HepG2 (cell line): ENCODE measurements around the gene ABCD1. TPM values are rescaled to one million over a fixed set of nuclear protein-coding genes. Genes with fewer than 3 reads are reported as not detected.
A peak's percentile ranks its signal among the peaks of the same experiment; 100 is the strongest.

Source experiments
- ARNT ChIP-seq: fragments of 450-650 bp; IDR thresholded peaks from 2 replicates; pipeline ENCODE4 v1.6.1; 2017
- DNMT1 ChIP-seq: sonication (generic); formaldehyde crosslinking; IDR thresholded peaks from 2 replicates; pipeline ENCODE4 v1.5.1; 2020; ENCODE audit warnings: mild to moderate bottlenecking, missing genetic modification reagents
- ELF1 ChIP-seq: sonication (generic); formaldehyde crosslinking; IDR thresholded peaks from 2 replicates; pipeline ENCODE4 v1.4.0; 2020; ENCODE audit warnings: missing genetic modification reagents
- KDM1A ChIP-seq: IDR thresholded peaks from 2 replicates; pipeline ENCODE4 v1.6.1; 2016; ENCODE audit warnings: missing compliant biosample characterization
- MTA3 ChIP-seq: sonication (generic); formaldehyde crosslinking; IDR thresholded peaks from 2 replicates; pipeline ENCODE4 v1.4.0; 2020; ENCODE audit warnings: missing genetic modification reagents
- NFIB ChIP-seq: sonication (generic); formaldehyde crosslinking; IDR thresholded peaks from 2 replicates; pipeline ENCODE4 v1.9.0; 2021; ENCODE audit warnings: missing genetic modification reagents, mild to moderate bottlenecking, borderline replicate concordance
- RBFOX2 ChIP-seq: fragments of 200-400 bp; formaldehyde crosslinking; IDR thresholded peaks from 2 replicates; pipeline ENCODE4 v1.6.1; 2017; ENCODE audit warnings: low read depth, mild to moderate bottlenecking, low read length
- SAP130 ChIP-seq: IDR thresholded peaks from 2 replicates; pipeline ENCODE4 v1.6.1; 2016; ENCODE audit warnings: low read depth
- SIN3B ChIP-seq: fragments of 150-350 bp; IDR thresholded peaks from 2 replicates; pipeline ENCODE4 v1.6.1; 2014; ENCODE audit warnings: low read length
- SMAD3 ChIP-seq: sonication (generic); formaldehyde crosslinking; IDR thresholded peaks from 2 replicates; pipeline ENCODE4 v1.4.0; 2020; ENCODE audit warnings: missing genetic modification reagents
- TBP ChIP-seq: sonication (generic); formaldehyde crosslinking; IDR thresholded peaks from 2 replicates; pipeline ENCODE4 v1.5.0; 2020; ENCODE audit warnings: missing genetic modification reagents
- YEATS2 ChIP-seq: sonication (generic); formaldehyde crosslinking; IDR thresholded peaks from 2 replicates; pipeline ENCODE4 v1.4.0; 2020; ENCODE audit warnings: missing genetic modification reagents, borderline replicate concordance
- ZNF264 ChIP-seq: sonication (generic); formaldehyde crosslinking; IDR thresholded peaks from 2 replicates; pipeline ENCODE4 v1.4.0; 2020; ENCODE audit warnings: missing genetic modification reagents
- ZNF44 ChIP-seq: sonication (generic); formaldehyde crosslinking; IDR thresholded peaks from 2 replicates; pipeline ENCODE4 v1.5.1; 2020; ENCODE audit warnings: mild to moderate bottlenecking, missing genetic modification reagents
- ZNF503 ChIP-seq: sonication (generic); formaldehyde crosslinking; IDR thresholded peaks from 2 replicates; pipeline ENCODE4 v1.4.0; 2020; ENCODE audit warnings: missing genetic modification reagents
- ZNF530 ChIP-seq: sonication (generic); formaldehyde crosslinking; IDR thresholded peaks from 2 replicates; pipeline ENCODE4 v1.5.0; 2020; ENCODE audit warnings: low read depth, mild to moderate bottlenecking, missing genetic modification reagents
- ZNF644 ChIP-seq: IDR thresholded peaks from 2 replicates; pipeline ENCODE4 v1.6.1; 2016; ENCODE audit warnings: low read depth
- ZNF703 ChIP-seq: sonication (generic); formaldehyde crosslinking; IDR thresholded peaks from 2 replicates; pipeline ENCODE4 v1.5.1; 2020; ENCODE audit warnings: missing genetic modification reagents, mild to moderate bottlenecking, moderate library complexity, borderline replicate concordance
- ZNF724P ChIP-seq: sonication (generic); formaldehyde crosslinking; IDR thresholded peaks from 2 replicates; pipeline ENCODE4 v1.8.0; 2022; ENCODE audit warnings: missing genetic modification reagents, borderline replicate concordance
- ZNF737 ChIP-seq: sonication (generic); formaldehyde crosslinking; IDR thresholded peaks from 2 replicates; pipeline ENCODE4 v1.5.0; 2020; ENCODE audit warnings: missing genetic modification reagents, mild to moderate bottlenecking, borderline replicate concordance
- ZNF749 ChIP-seq: sonication (generic); formaldehyde crosslinking; IDR thresholded peaks from 2 replicates; pipeline ENCODE4 v1.8.0; 2022; ENCODE audit warnings: mild to moderate bottlenecking, missing genetic modification reagents, moderate library complexity, borderline replicate concordance
- ZSCAN31 ChIP-seq: sonication (generic); formaldehyde crosslinking; IDR thresholded peaks from 2 replicates; pipeline ENCODE4 v1.5.0; 2020; ENCODE audit warnings: low read depth, mild to moderate bottlenecking, missing genetic modification reagents
- polyA plus RNA-seq, 8 experiments: library from polyadenylated mRNA; depleted of rRNA in 3 of 8; stranded (reverse) in 7 of 8; unstranded in 1 of 8; fragments of >200 nt; fragmentation: Illumina TruSeq in 4 of 8; extraction: Trizol in 4 of 8; gene quantifications; 2 replicates each; pipeline versions ENCODE4 v1.2.1 to v1.2.3, GENCODE V29; 2011 to 2016; ENCODE audit warnings: low read depth in 4 of 8, missing spikeins in 1 of 8, mixed read lengths in 1 of 8; ENCODE audit not compliant: insufficient read depth in 1 of 8
- total RNA-seq, 5 experiments: library from RNA; depleted of rRNA; stranded (reverse); fragments of >200 nt; fragmentation: Illumina TruSeq; extraction: Trizol; gene quantifications; 2 replicates each; pipeline ENCODE4 v1.2.3, GENCODE V29; 2016; ENCODE audit warnings: low read depth in 1 of 5
- TF ChIP-seq, protein P1 (sequence below): sonication (generic); formaldehyde crosslinking; IDR thresholded peaks from 2 replicates; pipeline ENCODE4 v1.9.0; 2021; ENCODE audit warnings: missing genetic modification reagents, mild to moderate bottlenecking, borderline replicate concordance
- TF ChIP-seq, protein P2 (sequence below): sonication (generic); formaldehyde crosslinking; IDR thresholded peaks from 2 replicates; pipeline ENCODE4 v1.8.1; 2023; ENCODE audit warnings: mild to moderate bottlenecking, moderate library complexity, missing genetic modification reagents

The ABCD1 gene
- total and polyA plus RNA-seq, 2 of the 13 experiments (the other 11 are each of a cell fraction or from before 2014, with no cell fraction given) = 11.4 to 15.9 TPM

DNA sequence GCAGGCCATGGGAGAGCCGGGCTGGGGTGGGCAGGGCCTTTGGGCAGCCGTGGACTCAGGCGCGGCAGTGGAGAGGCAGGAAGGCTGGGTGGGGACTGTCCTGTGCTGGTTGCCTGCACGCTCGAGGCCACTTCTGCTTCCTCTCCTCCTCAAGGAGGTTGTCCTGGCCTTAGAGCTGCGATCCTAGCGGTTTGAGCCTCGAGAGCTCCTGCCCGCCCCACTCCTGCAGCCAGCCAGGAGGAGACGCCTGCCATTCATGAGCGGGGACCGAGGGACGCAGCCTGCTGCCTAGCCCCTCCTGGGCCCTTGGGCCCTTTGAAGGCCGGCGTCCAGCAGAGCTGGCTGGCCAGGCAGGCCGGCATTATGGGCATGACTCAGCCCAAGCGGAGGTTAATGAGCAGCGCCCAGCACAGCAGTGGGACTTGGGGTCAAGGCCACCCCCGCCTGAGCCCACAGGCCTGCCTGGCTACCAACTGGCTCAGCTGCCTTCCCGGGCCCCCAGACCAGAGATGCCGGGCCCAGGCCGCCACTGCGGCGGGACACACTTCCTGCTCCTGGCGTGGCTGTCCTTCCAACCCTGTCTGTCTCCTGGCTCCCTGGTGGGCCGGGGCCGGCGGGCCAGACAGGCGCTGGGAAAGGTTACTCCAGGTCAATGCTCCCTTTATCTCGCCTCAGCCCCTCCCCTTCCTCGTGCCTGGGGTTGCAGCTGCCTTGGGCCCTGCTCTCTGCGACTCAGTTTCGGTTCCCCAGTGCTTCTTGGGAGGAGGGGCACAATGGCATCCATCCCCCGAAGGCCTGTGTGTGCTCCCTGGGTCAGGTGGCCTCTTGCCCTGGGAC, 1.8 kb downstream of the ABCD1 start (continued):
- TF ChIP-seq NFIB (CRISPR knock-in tag) (no peak), ZNF503 (CRISPR knock-in tag) (peak; percentile 58), ELF1 (CRISPR knock-in tag) (peak; percentile 47; the same call in 1 of the 2 replicates), MTA3 (CRISPR knock-in tag) (no peak), ZNF644 (CRISPR knock-in tag) (no peak), DNMT1 (CRISPR knock-in tag) (no peak), YEATS2 (CRISPR knock-in tag) (0 out of 2 replicates have a peak, but pooled peaks have one; percentile 30), SMAD3 (0 out of 2 replicates have a peak, but pooled peaks have one; percentile 35), ZNF264 (CRISPR knock-in tag) (0 out of 2 replicates have a peak, but pooled peaks have one; percentile 56), ZNF724P (no peak; the same call in 1 of the 2 replicates), ZNF530 (CRISPR knock-in tag) (no peak), ZSCAN31 (CRISPR knock-in tag) (peak; percentile 66; the same call in 1 of the 2 replicates), KDM1A (CRISPR knock-in tag) (no peak), SIN3B (no peak), TBP (CRISPR knock-in tag) (no peak), SAP130 (CRISPR knock-in tag) (peak; percentile 93), ZNF737 (no peak), ARNT (no peak), ZNF44 (no peak), RBFOX2 (peak; percentile 83), ZNF749 (CRISPR knock-in tag) (no peak), ZNF703 (no peak)
- TF ChIP-seq, protein P1, sequence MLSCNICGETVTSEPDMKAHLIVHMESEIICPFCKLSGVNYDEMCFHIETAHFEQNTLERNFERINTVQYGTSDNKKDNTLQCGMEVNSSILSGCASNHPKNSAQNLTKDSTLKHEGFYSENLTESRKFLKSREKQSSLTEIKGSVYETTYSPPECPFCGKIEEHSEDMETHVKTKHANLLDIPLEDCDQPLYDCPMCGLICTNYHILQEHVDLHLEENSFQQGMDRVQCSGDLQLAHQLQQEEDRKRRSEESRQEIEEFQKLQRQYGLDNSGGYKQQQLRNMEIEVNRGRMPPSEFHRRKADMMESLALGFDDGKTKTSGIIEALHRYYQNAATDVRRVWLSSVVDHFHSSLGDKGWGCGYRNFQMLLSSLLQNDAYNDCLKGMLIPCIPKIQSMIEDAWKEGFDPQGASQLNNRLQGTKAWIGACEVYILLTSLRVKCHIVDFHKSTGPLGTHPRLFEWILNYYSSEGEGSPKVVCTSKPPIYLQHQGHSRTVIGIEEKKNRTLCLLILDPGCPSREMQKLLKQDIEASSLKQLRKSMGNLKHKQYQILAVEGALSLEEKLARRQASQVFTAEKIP (CRISPR knock-in tag) = no peak
- TF ChIP-seq, protein P2, sequence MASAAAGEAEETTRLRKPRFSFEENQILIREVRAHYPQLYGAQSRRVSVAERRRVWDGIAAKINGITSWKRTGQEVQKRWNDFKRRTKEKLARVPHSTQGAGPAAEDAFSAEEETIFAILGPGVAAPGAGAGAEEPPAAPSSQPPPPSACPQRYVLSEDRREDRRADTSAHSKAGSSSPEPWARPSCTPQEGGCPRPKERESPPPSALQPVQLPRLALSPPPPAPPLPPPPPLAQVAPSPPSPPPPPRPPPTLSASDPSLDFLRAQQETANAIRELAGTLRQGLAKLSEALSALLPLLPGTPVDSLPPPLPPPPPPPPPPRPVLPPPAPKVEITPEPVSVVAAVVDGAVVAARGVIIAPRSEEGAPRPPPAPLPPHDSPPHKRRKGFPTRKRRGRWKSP (CRISPR knock-in tag) = peak; percentile 34; the same call in 1 of the 2 replicates
